IMR-90 (cell line): Measurements from ENCODE around the gene PLEKHF1. TPM values are rescaled to one million over a fixed set of nuclear protein-coding genes. Genes with fewer than 3 reads are reported as not detected.

Experiments
- ATAC-seq: fragments of 200-7000 bp; cut with Tn5 transposase; 2 replicates; pipeline ENCODE4 v1.9.1; 2020; ENCODE audit warnings: low read depth, mild to moderate bottlenecking, moderate library complexity
- BruUV-seq: library from RNA; stranded (reverse); fragments of 400-500 nt; replicated peaks from 2 replicates; lab custom pipeline; 2021; lab: Mats Ljungman, UMichigan
- CTCF ChIA-PET: fragments of 300-600 bp; formaldehyde crosslinking; extraction: SDS; loops from one replicate; lab custom pipeline; 2021; ENCODE audit warnings: antibody characterized with exemption; lab: Yijun Ruan, JAX
- POLR2A ChIA-PET: fragments of 300-600 bp; sonication (Branson Sonifier 250); formaldehyde crosslinking; loops from one replicate; lab custom pipeline; 2022; ENCODE audit warnings: antibody characterized with exemption; ENCODE audit not compliant: unreplicated experiment; lab: Charles Lee
- DNase-seq: peaks from one replicate; pipeline ENCODE4 v3.0.0; 2013
- H2AFZ ChIP-seq: replicated peaks from 2 replicates; pipeline ENCODE3; 2013; ENCODE audit warnings: low read length, mild to moderate bottlenecking; ENCODE audit not compliant: poor library complexity
- H2AK5ac ChIP-seq: 2 replicates; pipeline ENCODE4 v1.6.1; 2013; ENCODE audit warnings: low read depth, low read length, inconsistent platforms
- H2AK9ac ChIP-seq: replicated peaks from 2 replicates; pipeline ENCODE3; 2013; ENCODE audit warnings: mild to moderate bottlenecking, low read depth, low read length, moderate library complexity; ENCODE audit not compliant: poor library complexity
- H2BK120ac ChIP-seq: 2 replicates; pipeline ENCODE4 v1.6.1; 2013; ENCODE audit warnings: low read depth, low read length, inconsistent platforms
- H2BK15ac ChIP-seq: 3 replicates; pipeline ENCODE4 v1.6.1; 2013; ENCODE audit warnings: low read depth, low read length, inconsistent platforms
- H2BK20ac ChIP-seq: 2 replicates; pipeline ENCODE4 v1.6.1; 2013; ENCODE audit warnings: low read depth, mild to moderate bottlenecking, inconsistent platforms, low read length, moderate library complexity
- H2BK5ac ChIP-seq: 2 replicates; pipeline ENCODE4 v1.6.1; 2013; ENCODE audit warnings: mild to moderate bottlenecking, low read depth, low read length, inconsistent platforms; ENCODE audit not compliant: poor library complexity, severe bottlenecking
- H3K14ac ChIP-seq: replicated peaks from 2 replicates; pipeline ENCODE4 v1.6.1; 2013; ENCODE audit warnings: low read depth, low read length, inconsistent platforms
- H3K18ac ChIP-seq: 2 replicates; pipeline ENCODE4 v1.6.1; 2013; ENCODE audit warnings: low read depth, low read length, control low read depth
- H3K23ac ChIP-seq: 2 replicates; pipeline ENCODE4 v1.6.1; 2013; ENCODE audit warnings: low read depth, low read length, inconsistent platforms
- H3K27ac ChIP-seq: 2 replicates; pipeline ENCODE4 v1.5.1; 2013; ENCODE audit warnings: mild to moderate bottlenecking, control low read depth, low read length; ENCODE audit not compliant: insufficient read depth
- H3K27me3 ChIP-seq: 2 replicates; pipeline ENCODE4 v1.6.1; 2013; ENCODE audit warnings: low read length; ENCODE audit not compliant: control insufficient read depth, insufficient read depth
- H3K36me3 ChIP-seq: 2 replicates; pipeline ENCODE4 v1.6.1; 2013; ENCODE audit warnings: low read length, mixed read lengths; ENCODE audit not compliant: control insufficient read depth, insufficient read depth
- H3K4ac ChIP-seq: 2 replicates; pipeline ENCODE4 v1.6.1; 2013; ENCODE audit warnings: low read depth, low read length, inconsistent platforms
- H3K4me1 ChIP-seq: 2 replicates; pipeline ENCODE4 v1.6.1; 2013; ENCODE audit warnings: low read length, mixed read lengths; ENCODE audit not compliant: control insufficient read depth, insufficient read depth
- H3K4me2 ChIP-seq: 2 replicates; pipeline ENCODE4 v1.6.1; 2013; ENCODE audit warnings: low read depth, mild to moderate bottlenecking, control low read depth, low read length, moderate library complexity
- H3K4me3 ChIP-seq: 2 replicates; pipeline ENCODE4 v1.5.1; 2013; ENCODE audit warnings: low read depth, mild to moderate bottlenecking, control low read depth, low read length, moderate library complexity; ENCODE audit not compliant: insufficient read depth
- H3K56ac ChIP-seq: 2 replicates; pipeline ENCODE4 v1.6.1; 2013; ENCODE audit warnings: low read length, inconsistent platforms; ENCODE audit not compliant: insufficient read depth; ENCODE audit errors: extremely low read depth
- H3K79me1 ChIP-seq, 2 experiments: 2 replicates each; pipeline ENCODE4 v1.6.1; 2013; ENCODE audit warnings: low read length in 2 of 2, inconsistent platforms in 1 of 2, low read depth in 1 of 2
- H3K9ac ChIP-seq: 2 replicates; pipeline ENCODE4 v1.6.1; 2013; ENCODE audit warnings: low read depth, low read length, control low read depth
- H3K9me1 ChIP-seq: 2 replicates; pipeline ENCODE4 v1.6.1; 2013; ENCODE audit warnings: low read length, inconsistent platforms; ENCODE audit not compliant: insufficient read depth
- H3K9me3 ChIP-seq: 2 replicates; pipeline ENCODE4 v1.6.1; 2013; ENCODE audit warnings: low read length; ENCODE audit not compliant: control insufficient read depth, insufficient read depth
- H4K20me1 ChIP-seq: 2 replicates; pipeline ENCODE4 v1.6.1; 2013; ENCODE audit warnings: low read length, inconsistent platforms; ENCODE audit not compliant: insufficient read depth
- H4K5ac ChIP-seq: 2 replicates; pipeline ENCODE4 v1.6.1; 2013; ENCODE audit warnings: mild to moderate bottlenecking, low read depth, low read length, control low read depth
- H4K8ac ChIP-seq, 2 experiments: 2 replicates each; pipeline ENCODE4 v1.6.1; 2013; ENCODE audit warnings: low read depth in 2 of 2, low read length in 2 of 2, control low read depth in 1 of 2, inconsistent platforms in 1 of 2
- H4K91ac ChIP-seq: 2 replicates; pipeline ENCODE4 v1.6.1; 2013; ENCODE audit warnings: low read depth, low read length, inconsistent platforms; ENCODE audit not compliant: insufficient read depth
- BHLHE40 ChIP-seq: fragments of 150-350 bp; IDR thresholded peaks from 2 replicates; pipeline ENCODE4 v1.6.1; 2016; ENCODE audit warnings: mild to moderate bottlenecking, low read depth, low read length
- CEBPB ChIP-seq: IDR thresholded peaks from 2 replicates; pipeline ENCODE4 v1.6.1; 2012; ENCODE audit warnings: low read depth, low read length, improper control_type of control experiment
- CHD1 ChIP-seq: IDR thresholded peaks from 2 replicates; pipeline ENCODE4 v1.6.1; 2012; ENCODE audit warnings: low read depth, low read length, improper control_type of control experiment
- MAFK ChIP-seq: IDR thresholded peaks from 2 replicates; pipeline ENCODE4 v1.6.1; 2012; ENCODE audit warnings: low read depth, low read length, improper control_type of control experiment
- MXI1 ChIP-seq: IDR thresholded peaks from 2 replicates; pipeline ENCODE4 v1.6.1; 2012; ENCODE audit warnings: low read depth, mild to moderate bottlenecking, low read length, moderate library complexity, borderline replicate concordance
- NFE2L2 ChIP-seq: fragments of 150-350 bp; IDR thresholded peaks from 2 replicates; pipeline ENCODE4 v1.6.1; 2016; ENCODE audit warnings: low read depth, mild to moderate bottlenecking, low read length
- POLR2A ChIP-seq: IDR thresholded peaks from 2 replicates; pipeline ENCODE4 v1.6.1; 2012; ENCODE audit warnings: mild to moderate bottlenecking, low read depth, low read length
- RAD21 ChIP-seq: IDR thresholded peaks from 2 replicates; pipeline ENCODE4 v1.6.1; 2012; ENCODE audit warnings: low read length, improper control_type of control experiment
- RCOR1 ChIP-seq: IDR thresholded peaks from 2 replicates; pipeline ENCODE4 v1.6.1; 2012; ENCODE audit warnings: mild to moderate bottlenecking, low read length, improper control_type of control experiment; ENCODE audit not compliant: insufficient replicate concordance
- RFX5 ChIP-seq: IDR thresholded peaks from 2 replicates; pipeline ENCODE4 v1.8.0; 2012; ENCODE audit warnings: low read depth, mild to moderate bottlenecking, low read length, moderate library complexity
- SMC3 ChIP-seq: fragments of 150-350 bp; IDR thresholded peaks from 2 replicates; pipeline ENCODE4 v1.6.1; 2016; ENCODE audit warnings: low read depth, mild to moderate bottlenecking, antibody characterized with exemption, low read length, moderate library complexity
- WGBS, 2 experiments: methylation state at CpG; one replicate each; pipeline versions ENCODE4 v1.1.5 to v1.1.7; 2013; ENCODE audit warnings: missing lambda C conversion rate in 2 of 2; ENCODE audit not compliant: insufficient read length in 1 of 2; ENCODE audit errors: extremely low coverage in 2 of 2; 5-methylcytosine and 5-hydroxymethylcytosine counted together
- dilution Hi-C: fragments of 300-500 bp; cut with HindIII; formaldehyde crosslinking; loops from one replicate; pipeline ENCODE4 v1.14.3; 2018; ENCODE audit warnings: low sequenced_read_pairs; ENCODE audit not compliant: unreplicated experiment
- in situ Hi-C: fragments of 300-500 bp; cut with MboI; formaldehyde crosslinking; loops from 3 replicates; pipeline ENCODE4 v1.14.3; 2019; ENCODE audit warnings: low sequenced_read_pairs, inconsistent platforms, mixed read lengths
- intact Hi-C: fragments of 100-400 bp; cut with micrococcal nuclease; formaldehyde crosslinking; loops from 2 replicates; pipeline ENCODE4 v1.10.0; 2022
- polyA plus RNA-seq, 3 experiments: library from polyadenylated mRNA; depleted of rRNA; stranded (reverse); fragments of >200 nt; gene quantifications; 2 replicates each; pipeline ENCODE4 v1.2.3, GENCODE V29; 2012; ENCODE audit warnings: low replicate concordance in 1 of 3
- total RNA-seq: library from RNA; depleted of rRNA; stranded (reverse); fragments of >200 nt; gene quantifications from 2 replicates; pipeline ENCODE4 v1.2.3, GENCODE V29; 2012
- TF ChIP-seq, protein P1 (sequence below): fragments of 150-350 bp; IDR thresholded peaks from 2 replicates; pipeline ENCODE4 v1.6.1; 2017; ENCODE audit warnings: mild to moderate bottlenecking, antibody characterized with exemption, low read length, low read depth
- TF ChIP-seq, protein P2 (sequence below): conservative IDR thresholded peaks from 2 replicates; pipeline ENCODE4 v1.5.1; 2012; ENCODE audit warnings: mild to moderate bottlenecking, low read depth, low read length, improper control_type of control experiment
- TF ChIP-seq, protein P3 (sequence below): fragments of 150-350 bp; IDR thresholded peaks from 2 replicates; pipeline ENCODE4 v1.6.1; 2016; ENCODE audit warnings: low read depth, mild to moderate bottlenecking, low read length, moderate library complexity, borderline replicate concordance

PLEKHF1 gene
- total and polyA plus RNA-seq, 2 of the 4 experiments (the other 2 are of a cell fraction) = 5.0 to 6.6 TPM

DNA sequence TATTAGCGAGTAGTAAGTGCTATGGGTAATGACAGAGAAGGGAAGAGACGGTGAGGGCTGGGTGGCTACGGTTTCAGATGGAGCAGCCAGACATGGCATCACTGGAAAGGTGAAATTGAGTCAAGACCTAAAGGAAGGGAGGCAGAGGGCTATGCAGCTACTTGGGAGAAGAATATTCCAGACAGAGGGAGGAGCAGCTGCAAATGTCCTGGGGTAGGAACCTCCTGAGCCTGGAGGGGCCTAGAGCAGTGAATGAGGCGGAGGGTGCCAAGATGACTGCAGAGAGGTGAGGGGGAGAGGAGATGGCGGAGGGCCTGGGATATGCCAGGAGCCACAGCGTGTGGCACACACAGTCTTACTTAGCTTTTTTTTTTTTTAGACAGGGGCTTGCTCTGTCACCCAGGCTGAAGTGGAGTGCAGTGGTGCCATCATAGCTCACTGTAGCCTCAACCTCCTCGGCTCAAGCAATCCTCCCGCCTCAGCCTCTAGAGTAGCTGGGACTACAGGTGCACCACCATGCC, 21.1 kb downstream of the PLEKHF1 start:
- Histone ChIP-seq H3K4me1 (peaks cover 7% of the 10 kb centered on the region), H3K27ac (peak overlapping the region; percentile 13; the same call in 1 of the 2 replicates), H3K23ac (no peak overlapping the region), H3K56ac (no peak overlapping the region), H3K36me3 (no peaks in the 10 kb centered on the region), H3K14ac (peak overlapping the region; percentile 1; the same call in 1 of the 2 replicates), H3K4ac (peak overlapping the region; percentile 81), H3K79me1 (no peaks in the 10 kb centered on the region), H4K5ac (no peak overlapping the region), H2AFZ (no peak overlapping the region), H3K27me3 (no peaks in the 10 kb centered on the region), H4K91ac (peak overlapping the region; percentile 49; the same call in 1 of the 2 replicates), H2AK9ac (peak overlapping the region; percentile 58), H4K20me1 (no peaks in the 10 kb centered on the region), H3K4me2 (no peak overlapping the region), H3K9ac (no peak overlapping the region), H2AK5ac (peak overlapping the region; percentile 77), H3K4me3 (no peak overlapping the region), H3K18ac (no peak overlapping the region), H2BK20ac (0 out of 2 replicates have a peak overlapping the region, but pooled peaks have one; percentile 63), H3K9me3 (peaks cover 5% of the 10 kb centered on the region), H2BK5ac (no peak overlapping the region), H3K9me1 (peaks cover 3% of the 10 kb centered on the region; the same call in 1 of the 2 replicates), H2BK15ac (peak overlapping the region; percentile 48; the same call in 1 of the 3 replicates), H2BK120ac (peak overlapping the region; percentile 46), H4K8ac (peak overlapping the region in 1 of 2 experiments; percentile 43; a peak in 1 of 4 replicates)
- DNase-seq (no peak), ATAC-seq (no peak)
- ChIA-PET CTCF (interaction anchor here (0.8 kb wide), 1 partner anchor 30 kb away, joined by 3 read pairs; no protein-coding TSS in a partner anchor), POLR2A (interaction anchor here (0.6 kb wide), 1 partner anchor 71 kb away, joined by 5 read pairs; no protein-coding TSS in a partner anchor)
- in situ Hi-C loops (no loop called here), intact Hi-C loops (loop anchor here (2.0 kb wide), 1 partner anchor 20 kb away; no protein-coding TSS in a partner anchor), dilution Hi-C loops (no loop called here)
- TF ChIP-seq BHLHE40 (no peak), MXI1 (no peak), RFX5 (no peak), CEBPB (no peak), POLR2A (no peak), MAFK (no peak), SMC3 (no peak), RCOR1 (no peak), RAD21 (no peak), CHD1 (no peak), NFE2L2 (no peak)
- TF ChIP-seq, protein P1, sequence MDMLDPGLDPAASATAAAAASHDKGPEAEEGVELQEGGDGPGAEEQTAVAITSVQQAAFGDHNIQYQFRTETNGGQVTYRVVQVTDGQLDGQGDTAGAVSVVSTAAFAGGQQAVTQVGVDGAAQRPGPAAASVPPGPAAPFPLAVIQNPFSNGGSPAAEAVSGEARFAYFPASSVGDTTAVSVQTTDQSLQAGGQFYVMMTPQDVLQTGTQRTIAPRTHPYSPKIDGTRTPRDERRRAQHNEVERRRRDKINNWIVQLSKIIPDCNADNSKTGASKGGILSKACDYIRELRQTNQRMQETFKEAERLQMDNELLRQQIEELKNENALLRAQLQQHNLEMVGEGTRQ = no peak
- TF ChIP-seq, protein P2, sequence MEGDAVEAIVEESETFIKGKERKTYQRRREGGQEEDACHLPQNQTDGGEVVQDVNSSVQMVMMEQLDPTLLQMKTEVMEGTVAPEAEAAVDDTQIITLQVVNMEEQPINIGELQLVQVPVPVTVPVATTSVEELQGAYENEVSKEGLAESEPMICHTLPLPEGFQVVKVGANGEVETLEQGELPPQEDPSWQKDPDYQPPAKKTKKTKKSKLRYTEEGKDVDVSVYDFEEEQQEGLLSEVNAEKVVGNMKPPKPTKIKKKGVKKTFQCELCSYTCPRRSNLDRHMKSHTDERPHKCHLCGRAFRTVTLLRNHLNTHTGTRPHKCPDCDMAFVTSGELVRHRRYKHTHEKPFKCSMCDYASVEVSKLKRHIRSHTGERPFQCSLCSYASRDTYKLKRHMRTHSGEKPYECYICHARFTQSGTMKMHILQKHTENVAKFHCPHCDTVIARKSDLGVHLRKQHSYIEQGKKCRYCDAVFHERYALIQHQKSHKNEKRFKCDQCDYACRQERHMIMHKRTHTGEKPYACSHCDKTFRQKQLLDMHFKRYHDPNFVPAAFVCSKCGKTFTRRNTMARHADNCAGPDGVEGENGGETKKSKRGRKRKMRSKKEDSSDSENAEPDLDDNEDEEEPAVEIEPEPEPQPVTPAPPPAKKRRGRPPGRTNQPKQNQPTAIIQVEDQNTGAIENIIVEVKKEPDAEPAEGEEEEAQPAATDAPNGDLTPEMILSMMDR = no peak
- TF ChIP-seq, protein P3, sequence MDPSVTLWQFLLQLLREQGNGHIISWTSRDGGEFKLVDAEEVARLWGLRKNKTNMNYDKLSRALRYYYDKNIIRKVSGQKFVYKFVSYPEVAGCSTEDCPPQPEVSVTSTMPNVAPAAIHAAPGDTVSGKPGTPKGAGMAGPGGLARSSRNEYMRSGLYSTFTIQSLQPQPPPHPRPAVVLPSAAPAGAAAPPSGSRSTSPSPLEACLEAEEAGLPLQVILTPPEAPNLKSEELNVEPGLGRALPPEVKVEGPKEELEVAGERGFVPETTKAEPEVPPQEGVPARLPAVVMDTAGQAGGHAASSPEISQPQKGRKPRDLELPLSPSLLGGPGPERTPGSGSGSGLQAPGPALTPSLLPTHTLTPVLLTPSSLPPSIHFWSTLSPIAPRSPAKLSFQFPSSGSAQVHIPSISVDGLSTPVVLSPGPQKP = no peak
- BruUV-seq = no TSS peak
- WGBS, 2 experiments = 100% methylated on average over 4 of the region's 8 CpGs; no CpG with 5 or more reads in 1 of the 2 experiments
